WTC11 (cell line): ENCODE results near the gene GRAMD2B.

ENCODE experiments used
- MAX ChIP-seq: sonication (generic); formaldehyde crosslinking; IDR thresholded peaks from 2 replicates; pipeline ENCODE4 v1.8.0; 2022; ENCODE audit warnings: mild to moderate bottlenecking, missing genetic modification reagents
- NFE2L1 ChIP-seq: sonication (generic); formaldehyde crosslinking; IDR thresholded peaks from 2 replicates; pipeline ENCODE4 v1.8.1; 2023; ENCODE audit warnings: missing genetic modification reagents

- TF ChIP-seq NFE2L1 (CRISPR knock-in tag): no peak
- no peak for TF ChIP-seq MAX (CRISPR knock-in tag)
Observed at GRCh38 chr5:126527158-126527557, 103.9 kb downstream of the GRAMD2B start.
